HL-60 (cell line): ENCODE measurements around the gene PARP8.

Experiments
- DNase-seq, 2 experiments: peaks; one replicate each; pipeline ENCODE4 v3.0.0-alpha.2; 2010 to 2020; ENCODE audit warnings: low read depth in 1 of 2, low spot score in 1 of 2
- H3K27ac ChIP-seq: fragments of 250-450 bp; sonication (Bioruptor Pico); replicated peaks from 2 replicates; pipeline ENCODE4 v1.5.1; 2020; ENCODE audit warnings: mild to moderate bottlenecking, moderate library complexity
- H3K27me3 ChIP-seq: fragments of 250-450 bp; sonication (Bioruptor Pico); 2 replicates; pipeline ENCODE4 v1.5.1; 2021; ENCODE audit warnings: mild to moderate bottlenecking, moderate library complexity; ENCODE audit not compliant: insufficient read depth, poor library complexity, severe bottlenecking
- H3K4me3 ChIP-seq: replicated peaks from 2 replicates; pipeline ENCODE4 v1.5.1; 2011; ENCODE audit warnings: mild to moderate bottlenecking, control low read depth, low read length; ENCODE audit not compliant: insufficient read depth
- CTCF ChIP-seq: IDR thresholded peaks from one replicate; pipeline ENCODE4 v1.5.1; 2011; ENCODE audit warnings: low read length, control low read depth, inconsistent platforms; ENCODE audit not compliant: insufficient read depth
- GABPA ChIP-seq: IDR thresholded peaks from 2 replicates; pipeline ENCODE4 v1.6.1; 2012; ENCODE audit warnings: low read depth
- POLR2AphosphoS5 ChIP-seq: IDR thresholded peaks from 2 replicates; pipeline ENCODE4 v1.6.1; 2012; ENCODE audit warnings: low read depth
- REST ChIP-seq: IDR thresholded peaks from 2 replicates; pipeline ENCODE4 v1.6.1; 2012; ENCODE audit warnings: low read depth; ENCODE audit not compliant: insufficient replicate concordance
- SPI1 ChIP-seq: IDR thresholded peaks from 2 replicates; pipeline ENCODE4 v1.6.1; 2012; ENCODE audit warnings: low read depth, mild to moderate bottlenecking, borderline replicate concordance

PARP8 gene

GRCh38 chr5:50730336-50730735, 63.9 kb downstream of the PARP8 start:
- H3K27me3 ChIP-seq, result no peaks in the 10 kb centered on the region
- no peak overlapping the region for H3K4me3 ChIP-seq
- no peak for DNase-seq
- no peak for TF ChIP-seq POLR2AphosphoS5
- TF ChIP-seq SPI1, result no peak
- TF ChIP-seq CTCF, result no peak
- no peak for TF ChIP-seq GABPA
- no peak for TF ChIP-seq REST
- H3K27ac ChIP-seq, result no peak overlapping the region

GRCh38 chr5:50730841-50731240, 64.4 kb downstream of the PARP8 start:
- Histone ChIP-seq H3K4me3 (no peak overlapping the region), H3K27ac (no peak overlapping the region), H3K27me3 (no peaks in the 10 kb centered on the region)
- TF ChIP-seq POLR2AphosphoS5, result no peak
- TF ChIP-seq GABPA, result no peak
- TF ChIP-seq REST, result no peak
- TF ChIP-seq SPI1, result no peak
- no peak for TF ChIP-seq CTCF
- DNase-seq, result no peak

GRCh38 chr5:50733741-50734140, 67.3 kb downstream of the PARP8 start:
- TF ChIP-seq SPI1, result peak; percentile 68; the same call in 1 of the 2 replicates
- TF ChIP-seq GABPA, result peak; percentile 19; the same call in 1 of the 2 replicates
- no peak for TF ChIP-seq REST
- TF ChIP-seq POLR2AphosphoS5, result no peak
- TF ChIP-seq CTCF, result no peak
- Histone ChIP-seq H3K4me3 (no peak overlapping the region), H3K27ac (no peak overlapping the region), H3K27me3 (no peaks in the 10 kb centered on the region)
- no peak for DNase-seq
